Stimulated activated memory B cell treated with anti-CD40 and anti-IgM and Interleukin-4, amounts not matched to agents 10 μg/mL and 1 μg/mL and 100 μg/mL, for 72 hours (primary cell): ENCODE measurements around the gene PARP11.
A peak's percentile ranks its signal among the peaks of the same experiment; 100 is the strongest.

Source experiments
- ATAC-seq: fragments of 150-1000 bp; cut with Tn5 transposase; 2 replicates; pipeline ENCODE4 v1.10.0; 2021
- H3K27ac Mint-ChIP-seq: one replicate; pipeline ENCODE4 v1.8.0; 2022; ENCODE audit warnings: mild to moderate bottlenecking, mixed read lengths
- H3K27me3 Mint-ChIP-seq: one replicate; pipeline ENCODE4 v1.8.0; 2022; ENCODE audit warnings: mixed read lengths
- H3K36me3 Mint-ChIP-seq: one replicate; pipeline ENCODE4 v1.8.0; 2022; ENCODE audit warnings: mixed read lengths
- H3K4me1 Mint-ChIP-seq: one replicate; pipeline ENCODE4 v1.8.0; 2022; ENCODE audit warnings: mixed read lengths
- H3K4me3 Mint-ChIP-seq: one replicate; pipeline ENCODE4 v1.8.0; 2022; ENCODE audit warnings: mild to moderate bottlenecking, moderate library complexity, mixed read lengths
- H3K9me3 Mint-ChIP-seq: one replicate; pipeline ENCODE4 v1.8.0; 2022; ENCODE audit warnings: mixed read lengths

PARP11 gene, protein sequence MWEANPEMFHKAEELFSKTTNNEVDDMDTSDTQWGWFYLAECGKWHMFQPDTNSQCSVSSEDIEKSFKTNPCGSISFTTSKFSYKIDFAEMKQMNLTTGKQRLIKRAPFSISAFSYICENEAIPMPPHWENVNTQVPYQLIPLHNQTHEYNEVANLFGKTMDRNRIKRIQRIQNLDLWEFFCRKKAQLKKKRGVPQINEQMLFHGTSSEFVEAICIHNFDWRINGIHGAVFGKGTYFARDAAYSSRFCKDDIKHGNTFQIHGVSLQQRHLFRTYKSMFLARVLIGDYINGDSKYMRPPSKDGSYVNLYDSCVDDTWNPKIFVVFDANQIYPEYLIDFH

DNA sequence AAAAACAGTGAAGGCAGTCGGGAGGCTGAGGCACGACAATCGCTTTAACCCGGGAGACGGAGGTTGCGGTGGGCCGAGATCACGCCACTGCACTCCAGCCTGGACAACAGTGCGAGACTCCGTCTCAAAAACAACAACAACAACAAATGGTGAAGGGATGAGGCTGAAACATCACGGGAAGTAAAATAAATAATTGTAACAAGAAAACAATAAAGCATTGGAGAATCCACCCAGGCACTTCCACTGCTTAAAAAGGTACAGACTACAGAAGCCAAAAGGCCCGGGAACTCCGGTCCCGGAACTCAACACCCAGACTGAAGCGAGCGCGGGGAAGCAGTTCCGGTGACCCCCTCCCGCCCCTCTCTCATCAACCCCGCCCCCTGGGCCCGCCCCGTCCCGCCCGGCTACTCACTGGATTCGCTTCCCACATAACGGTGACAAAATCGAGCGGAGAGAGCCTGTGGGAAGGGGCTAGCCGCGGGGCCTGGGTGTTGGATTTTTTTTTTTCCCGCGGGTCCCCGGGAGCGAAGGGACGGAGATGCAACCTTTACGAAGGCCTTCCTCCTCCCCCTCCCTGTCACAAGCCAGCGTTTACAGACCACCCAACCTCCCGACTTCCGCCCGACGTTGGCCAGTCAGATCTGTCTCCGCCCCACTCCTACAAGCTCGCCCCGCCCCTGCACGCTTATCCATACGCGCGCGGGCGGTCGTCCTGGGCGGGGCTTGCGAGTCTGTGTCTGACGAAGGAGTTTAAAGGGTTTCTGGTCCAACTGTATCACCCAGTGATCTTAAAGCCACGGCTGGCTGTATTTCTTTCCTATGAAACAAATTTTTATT is at the start of gene PARP11:
TSS of gene PARP11 (minus strand) at position 600 of the 837 bp plus-strand sequence. CDS start at position 430, 170 bp downstream.
- peak; percentile 100 for ATAC-seq
- Mint-ChIP-seq H3K4me3 (peak within 1 kb of the TSS; percentile 98), H3K36me3 (peaks cover 13% of the 10 kb centered on the region), H3K27me3 (peaks cover 6% of the 10 kb centered on the region), H3K27ac (peak within 1 kb of the TSS; percentile 96), H3K9me3 (no peaks in the 10 kb centered on the region), H3K4me1 (peaks cover 49% of the 10 kb centered on the region)

DNA sequence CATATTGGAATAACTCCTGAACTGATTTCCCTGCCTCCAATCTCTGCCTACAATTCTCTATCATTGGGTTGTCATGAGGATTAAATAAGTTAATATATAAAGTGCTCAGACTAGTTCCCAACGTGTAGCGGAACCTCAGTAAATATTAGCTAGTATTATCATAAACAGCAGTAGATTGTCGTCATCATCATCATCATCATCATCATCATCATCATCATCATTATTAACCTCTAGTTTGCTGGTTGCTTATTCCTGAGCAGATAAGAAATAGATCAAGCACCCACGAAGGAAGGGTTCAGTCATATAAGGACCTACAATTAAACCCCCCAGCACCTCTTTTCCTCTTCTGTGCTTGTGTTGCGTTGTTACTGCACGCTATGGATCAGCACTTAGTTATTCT is 48.8 kb upstream of the PARP11 start:
- Mint-ChIP-seq H3K4me3 (no peak overlapping the region), H3K4me1 (no peaks in the 10 kb centered on the region), H3K36me3 (no peaks in the 10 kb centered on the region), H3K27ac (no peak overlapping the region), H3K27me3 (peaks cover 36% of the 10 kb centered on the region), H3K9me3 (no peaks in the 10 kb centered on the region)
- ATAC-seq = no peak

DNA sequence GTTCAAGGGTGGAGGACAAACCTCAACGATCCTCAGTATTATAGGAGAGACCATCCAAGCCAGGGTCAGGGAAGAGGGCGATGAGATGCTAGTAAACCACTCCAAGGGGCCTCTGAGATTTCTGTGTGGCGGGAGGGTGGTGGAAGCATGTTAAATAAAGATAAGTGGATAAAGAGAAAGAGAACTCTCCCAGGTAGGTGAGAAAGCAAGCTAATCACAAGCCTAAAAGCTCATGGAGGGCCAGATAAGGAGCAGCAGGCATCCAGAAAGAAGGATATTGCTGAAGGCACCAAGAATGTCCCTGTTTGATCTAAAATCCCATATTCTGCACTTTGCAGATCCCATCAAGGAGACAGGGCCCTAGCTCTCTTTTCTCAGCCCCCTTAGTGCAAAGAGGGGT is 48.3 kb upstream of the PARP11 start:
- Mint-ChIP-seq H3K27me3 (peaks cover 33% of the 10 kb centered on the region), H3K9me3 (no peaks in the 10 kb centered on the region), H3K36me3 (no peaks in the 10 kb centered on the region), H3K27ac (no peak overlapping the region), H3K4me1 (no peaks in the 10 kb centered on the region), H3K4me3 (no peak overlapping the region)
- ATAC-seq = no peak

DNA sequence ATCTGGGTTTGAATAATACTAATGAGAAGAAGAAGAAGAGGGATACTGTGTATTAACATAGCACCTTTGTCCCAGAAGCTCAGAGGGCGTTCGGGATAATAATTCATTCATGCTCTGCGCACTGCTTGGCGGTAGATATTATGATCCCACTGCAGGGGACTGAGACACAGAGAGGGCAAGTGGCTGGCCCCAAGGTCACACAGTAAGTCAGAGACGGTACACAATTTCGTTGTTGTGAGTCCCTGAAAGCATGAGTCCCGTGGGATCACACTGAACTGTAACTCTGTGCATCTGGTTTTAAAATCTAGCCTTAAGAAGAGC is 47.9 kb upstream of the PARP11 start:
- Mint-ChIP-seq H3K36me3 (no peaks in the 10 kb centered on the region), H3K4me1 (no peaks in the 10 kb centered on the region), H3K27ac (no peak overlapping the region), H3K27me3 (peaks cover 29% of the 10 kb centered on the region), H3K4me3 (no peak overlapping the region), H3K9me3 (no peaks in the 10 kb centered on the region)
- ATAC-seq = no peak

DNA sequence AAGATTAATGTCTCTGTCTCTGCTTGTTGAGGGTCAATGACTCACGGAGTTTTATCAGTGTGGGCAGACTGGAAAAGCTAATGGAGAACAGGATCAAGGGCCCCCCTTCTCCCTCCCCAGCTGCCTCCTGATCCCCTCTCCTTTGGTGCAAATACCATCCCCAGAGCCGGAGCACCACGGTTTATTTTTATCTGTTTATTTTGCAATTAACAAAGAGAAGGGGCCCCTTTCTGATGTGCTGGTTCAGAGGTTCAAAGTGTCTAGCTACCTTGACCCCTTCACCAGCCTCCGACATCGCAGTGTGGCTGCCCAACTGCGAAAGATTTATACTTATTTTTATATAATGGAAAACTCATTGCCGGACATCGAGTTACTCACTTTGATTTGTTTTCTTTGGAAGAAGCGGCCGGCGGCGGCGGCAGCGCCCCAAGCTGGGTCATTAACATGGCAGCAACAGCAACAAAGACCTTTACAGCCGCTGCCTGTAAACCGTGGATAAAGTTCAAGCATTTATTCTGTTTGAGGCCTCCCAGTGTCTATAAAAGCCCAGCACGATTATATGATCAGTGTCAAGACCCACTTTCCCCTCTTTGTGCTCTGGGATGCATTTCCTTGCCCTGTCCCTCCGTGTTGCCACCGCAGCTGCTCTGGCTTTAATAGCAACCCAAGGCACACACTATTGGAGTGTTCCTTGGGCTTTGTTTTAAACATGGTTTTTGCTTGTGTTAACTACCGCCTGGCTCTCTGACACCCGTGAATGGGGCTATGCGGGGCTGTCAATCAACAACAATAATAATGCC is 47.4 kb upstream of the PARP11 start:
- no peaks in the 10 kb centered on the region for H3K9me3 Mint-ChIP-seq
- ATAC-seq = no peak
- H3K4me1 Mint-ChIP-seq = no peaks in the 10 kb centered on the region
- H3K27me3 Mint-ChIP-seq = peaks cover 24% of the 10 kb centered on the region
- no peak overlapping the region for H3K4me3 Mint-ChIP-seq
- H3K36me3 Mint-ChIP-seq = no peaks in the 10 kb centered on the region
- no peak overlapping the region for H3K27ac Mint-ChIP-seq

DNA sequence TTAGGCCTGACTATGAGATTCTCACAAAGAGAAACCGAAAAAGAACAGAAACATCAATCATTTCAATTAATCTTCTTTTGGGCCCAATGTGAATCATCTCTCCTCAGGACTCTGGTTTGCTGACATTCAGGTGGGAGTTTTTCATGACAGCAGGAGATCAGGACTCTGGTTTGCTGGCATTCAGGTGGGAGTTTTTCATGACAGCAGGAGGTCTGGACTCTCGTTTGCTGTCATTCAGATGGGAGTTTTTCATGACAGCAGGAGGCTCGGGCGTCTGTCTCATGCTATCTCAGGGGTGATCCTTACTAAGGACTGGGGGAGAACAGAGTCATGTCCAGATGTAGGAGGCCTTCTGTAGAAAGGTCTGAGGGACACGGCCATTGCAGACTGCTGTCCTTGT is 40.1 kb upstream of the PARP11 start:
- Mint-ChIP-seq H3K36me3 (no peaks in the 10 kb centered on the region), H3K27ac (no peak overlapping the region), H3K4me3 (no peak overlapping the region), H3K4me1 (no peaks in the 10 kb centered on the region), H3K9me3 (peaks cover 14% of the 10 kb centered on the region), H3K27me3 (peaks cover under 1% of the 10 kb centered on the region)
- ATAC-seq = no peak

DNA sequence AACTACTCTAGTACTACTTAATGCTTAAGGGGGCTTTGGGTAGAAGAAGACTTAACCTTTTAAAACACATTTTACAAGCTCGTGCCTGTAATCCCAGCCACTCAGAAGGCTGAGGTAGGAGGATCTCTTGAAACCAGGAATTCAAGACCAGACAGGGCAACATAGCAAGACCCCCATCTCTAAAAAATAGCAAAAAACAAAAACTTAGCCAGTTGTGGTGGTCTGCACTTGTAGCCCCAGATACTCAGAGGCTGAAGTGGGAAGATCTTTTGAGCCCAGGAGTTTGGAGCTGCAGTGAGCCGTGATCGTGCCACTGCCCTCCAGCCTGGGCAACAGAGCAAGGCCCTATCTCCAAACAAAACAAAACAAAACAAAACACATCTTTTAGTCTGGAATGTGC is 39.7 kb upstream of the PARP11 start:
- no peak for ATAC-seq
- no peak overlapping the region for H3K27ac Mint-ChIP-seq
- H3K4me3 Mint-ChIP-seq = no peak overlapping the region
- H3K9me3 Mint-ChIP-seq = peaks cover 14% of the 10 kb centered on the region
- peaks cover 5% of the 10 kb centered on the region for H3K27me3 Mint-ChIP-seq
- H3K4me1 Mint-ChIP-seq = no peaks in the 10 kb centered on the region
- no peaks in the 10 kb centered on the region for H3K36me3 Mint-ChIP-seq

DNA sequence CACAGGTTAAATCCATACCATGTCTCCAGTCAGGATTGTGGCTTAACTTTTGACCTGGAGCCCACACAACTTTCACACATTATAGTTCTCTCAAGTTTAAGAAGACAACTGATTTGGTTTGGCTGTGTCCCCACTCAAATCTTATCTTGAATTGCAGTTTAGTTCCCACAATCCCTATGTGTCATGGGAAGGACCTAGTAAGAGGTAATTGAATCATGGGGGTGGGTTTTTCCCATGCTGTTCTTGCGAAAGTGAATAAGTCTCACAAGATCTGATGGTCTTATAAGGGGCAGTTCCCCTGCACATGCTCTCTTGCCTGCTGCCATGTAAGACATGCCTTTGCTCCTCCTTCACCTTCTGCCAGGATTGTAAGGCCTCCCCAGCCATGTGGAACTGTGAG is 38.2 kb upstream of the PARP11 start:
- no peaks in the 10 kb centered on the region for H3K4me1 Mint-ChIP-seq
- no peak for ATAC-seq

DNA sequence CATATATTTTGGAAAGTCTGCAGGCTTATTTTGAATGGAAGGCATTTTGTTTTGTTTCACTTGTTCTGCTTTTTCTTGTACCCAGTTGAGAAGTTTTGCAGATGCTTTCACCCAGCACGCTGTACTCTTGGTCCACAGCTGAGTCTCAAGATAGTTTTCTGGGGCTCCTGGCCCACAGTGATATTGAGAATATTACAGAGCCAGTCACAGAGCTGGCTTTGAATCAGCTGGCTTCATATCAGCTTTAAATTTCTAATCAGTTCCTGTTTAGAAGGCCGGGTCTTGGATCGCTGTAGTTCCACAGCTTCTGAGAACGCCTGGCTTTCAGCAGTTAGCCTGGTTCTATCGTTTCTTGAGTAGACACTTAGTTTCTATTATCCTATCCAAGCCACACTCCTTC is 32.5 kb upstream of the PARP11 start:
- H3K4me1 Mint-ChIP-seq = no peaks in the 10 kb centered on the region
- H3K9me3 Mint-ChIP-seq = peaks cover 6% of the 10 kb centered on the region
- no peaks in the 10 kb centered on the region for H3K36me3 Mint-ChIP-seq
- H3K27ac Mint-ChIP-seq = no peak overlapping the region
- H3K4me3 Mint-ChIP-seq = no peak overlapping the region
- ATAC-seq = no peak
- peaks cover 48% of the 10 kb centered on the region for H3K27me3 Mint-ChIP-seq

More for the DNA sequence above, 38.2 kb upstream of the PARP11 start:
- Mint-ChIP-seq H3K27me3 (peaks cover 15% of the 10 kb centered on the region), H3K36me3 (no peaks in the 10 kb centered on the region), H3K9me3 (peaks cover 14% of the 10 kb centered on the region), H3K4me3 (no peak overlapping the region), H3K27ac (no peak overlapping the region)

DNA sequence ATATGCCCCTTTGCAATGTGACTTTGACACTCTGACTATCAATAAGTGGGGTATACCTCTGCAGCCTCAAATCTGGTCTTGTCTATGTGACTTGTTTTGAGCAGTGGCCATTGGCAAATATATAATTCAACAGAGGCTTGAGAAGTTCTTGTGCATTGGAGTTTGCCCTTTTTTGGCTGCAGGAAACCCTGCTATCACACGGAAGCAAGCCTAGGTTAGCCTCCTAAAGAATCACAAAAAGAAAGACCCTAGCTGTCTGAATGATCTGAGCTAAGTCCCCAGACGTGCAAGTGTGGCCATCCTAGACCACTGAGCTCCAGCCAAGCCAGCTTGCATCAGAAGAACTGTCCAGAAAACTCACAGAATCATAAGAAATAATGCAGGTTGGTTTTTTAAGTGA is 31.8 kb upstream of the PARP11 start:
- Mint-ChIP-seq H3K4me1 (no peaks in the 10 kb centered on the region), H3K36me3 (no peaks in the 10 kb centered on the region), H3K27me3 (peaks cover 48% of the 10 kb centered on the region)

DNA sequence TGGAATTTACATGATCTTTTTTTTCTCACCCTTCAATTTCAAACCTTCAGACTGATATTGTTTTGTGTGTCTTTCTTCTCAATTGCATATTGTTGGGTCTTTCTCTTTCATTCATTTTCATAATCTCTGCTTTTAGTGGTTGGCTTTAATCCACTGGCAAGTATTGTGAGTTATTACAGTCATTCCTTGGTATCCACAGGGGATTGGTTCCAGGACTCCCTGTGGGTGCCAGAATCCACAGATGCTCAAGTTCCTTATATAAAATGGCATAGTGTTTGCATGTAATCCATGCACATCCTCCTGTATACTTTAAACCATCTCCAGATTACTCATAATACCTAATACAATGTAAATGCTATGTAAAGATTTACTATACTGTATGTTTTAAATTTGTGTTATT is 29.7 kb upstream of the PARP11 start:
- no peak for ATAC-seq
- no peak overlapping the region for H3K4me3 Mint-ChIP-seq
- peaks cover 6% of the 10 kb centered on the region for H3K9me3 Mint-ChIP-seq
- H3K27me3 Mint-ChIP-seq = peaks cover 44% of the 10 kb centered on the region
- H3K36me3 Mint-ChIP-seq = no peaks in the 10 kb centered on the region
- no peak overlapping the region for H3K27ac Mint-ChIP-seq
- H3K4me1 Mint-ChIP-seq = no peaks in the 10 kb centered on the region

More for the DNA sequence above, 31.8 kb upstream of the PARP11 start:
- Mint-ChIP-seq H3K4me3 (no peak overlapping the region), H3K27ac (no peak overlapping the region), H3K9me3 (peaks cover 6% of the 10 kb centered on the region)
- ATAC-seq = no peak

DNA sequence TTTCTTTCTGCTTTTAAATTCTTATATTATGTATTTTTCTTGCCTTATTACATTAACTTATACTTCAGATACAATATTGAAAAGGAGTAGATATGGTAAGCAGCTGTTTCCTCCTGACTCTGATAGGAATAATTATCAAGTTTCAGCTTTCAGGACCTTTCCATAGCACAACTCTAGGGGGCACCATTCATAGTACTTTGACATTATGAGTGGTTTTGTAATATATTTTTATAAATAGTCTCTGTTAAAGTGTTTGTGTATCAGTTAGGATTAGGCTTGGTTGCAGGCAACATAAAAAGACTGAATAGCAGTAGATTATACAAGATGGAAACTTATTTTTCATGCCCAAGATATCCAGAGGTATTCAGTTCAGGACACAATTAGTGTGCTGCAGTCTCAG is 27.9 kb upstream of the PARP11 start:
- H3K36me3 Mint-ChIP-seq = no peaks in the 10 kb centered on the region
- H3K27me3 Mint-ChIP-seq = peaks cover 30% of the 10 kb centered on the region
- no peak for ATAC-seq
- H3K27ac Mint-ChIP-seq = no peak overlapping the region
- H3K4me1 Mint-ChIP-seq = no peaks in the 10 kb centered on the region
- H3K9me3 Mint-ChIP-seq = peaks cover 6% of the 10 kb centered on the region
- no peak overlapping the region for H3K4me3 Mint-ChIP-seq

DNA sequence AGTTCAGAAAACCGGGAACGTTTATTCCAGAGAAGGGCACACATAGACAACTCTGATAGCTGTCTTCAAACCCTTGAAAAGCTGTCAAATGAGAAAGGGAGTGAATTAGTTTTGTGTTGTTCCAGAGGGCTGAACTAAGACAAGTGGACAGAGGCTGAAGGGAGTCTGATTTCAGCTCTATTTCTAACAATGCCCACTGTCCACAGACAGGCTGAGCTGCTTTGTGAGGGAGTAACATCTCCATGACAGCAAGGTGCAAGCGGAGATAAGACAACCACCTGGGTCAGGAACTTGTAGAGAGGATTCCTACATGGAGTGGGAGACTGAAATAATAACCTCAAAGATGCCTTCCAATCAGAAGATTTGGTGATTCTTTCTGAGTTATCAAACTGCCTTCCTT is 25.6 kb upstream of the PARP11 start:
- Mint-ChIP-seq H3K36me3 (no peaks in the 10 kb centered on the region), H3K9me3 (peaks cover 6% of the 10 kb centered on the region), H3K4me1 (no peaks in the 10 kb centered on the region), H3K4me3 (no peak overlapping the region), H3K27ac (no peak overlapping the region), H3K27me3 (peaks cover 11% of the 10 kb centered on the region)
- ATAC-seq = no peak

DNA sequence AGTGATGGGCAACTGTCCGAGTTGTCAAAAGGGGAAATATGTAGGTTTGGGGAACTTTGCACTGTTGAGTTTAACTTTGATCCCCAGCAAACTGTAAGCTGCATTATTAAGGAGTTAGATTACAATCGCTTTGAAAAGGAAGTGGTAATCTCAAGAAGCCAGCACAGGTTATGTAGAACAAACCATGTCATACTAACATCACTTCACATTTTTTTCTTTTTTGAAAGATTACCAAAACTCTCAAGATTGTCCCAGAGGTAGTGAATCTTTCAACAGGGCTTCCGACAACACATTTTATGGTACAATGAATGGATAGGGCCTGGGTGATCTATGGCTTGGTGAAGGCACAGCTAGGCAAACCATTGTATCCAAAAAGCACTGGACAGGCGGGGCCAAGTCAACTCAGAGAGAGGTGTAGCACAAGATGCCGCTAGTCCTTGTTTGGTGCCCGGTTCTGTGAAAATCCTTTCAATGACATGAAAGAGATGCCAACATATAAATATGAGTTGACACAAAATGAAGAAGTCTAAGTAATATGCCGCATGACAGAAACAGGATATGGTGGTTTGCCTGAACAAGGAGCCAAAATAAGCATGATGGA is 24.3 kb upstream of the PARP11 start:
- no peak overlapping the region for H3K4me3 Mint-ChIP-seq
- no peak overlapping the region for H3K27ac Mint-ChIP-seq
- no peaks in the 10 kb centered on the region for H3K9me3 Mint-ChIP-seq
- no peak for ATAC-seq
- no peaks in the 10 kb centered on the region for H3K36me3 Mint-ChIP-seq
- H3K4me1 Mint-ChIP-seq = no peaks in the 10 kb centered on the region
- no peaks in the 10 kb centered on the region for H3K27me3 Mint-ChIP-seq

DNA sequence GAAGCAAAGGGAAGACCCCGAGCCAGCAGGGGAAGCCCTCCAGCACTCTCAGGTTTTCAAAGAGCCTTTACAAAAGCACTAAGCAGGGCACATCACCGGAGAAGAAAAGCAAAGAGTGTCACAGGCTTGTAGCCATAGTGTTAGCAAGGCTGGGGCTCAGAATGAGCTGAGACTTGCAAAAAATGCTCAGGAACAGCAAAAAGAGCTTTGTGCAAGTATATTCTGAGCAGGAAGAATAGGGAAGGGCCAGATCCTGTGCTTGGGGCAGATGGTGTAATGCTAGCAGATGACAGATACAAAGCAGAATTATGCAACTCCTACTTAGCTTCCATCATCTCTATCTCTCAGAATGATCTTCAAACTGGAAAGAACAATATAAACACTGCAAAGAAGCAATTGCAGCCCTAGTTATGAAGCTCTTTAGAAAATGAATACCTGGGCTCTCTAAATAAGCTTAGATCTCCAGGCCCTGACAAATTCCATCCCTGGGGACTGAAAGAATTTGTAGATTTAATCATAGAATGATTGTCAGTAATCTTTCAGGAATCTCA is 23.7 kb upstream of the PARP11 start:
- H3K4me1 Mint-ChIP-seq = no peaks in the 10 kb centered on the region
- ATAC-seq = no peak
- H3K27ac Mint-ChIP-seq = no peak overlapping the region
- no peaks in the 10 kb centered on the region for H3K27me3 Mint-ChIP-seq
- H3K4me3 Mint-ChIP-seq = no peak overlapping the region
- no peaks in the 10 kb centered on the region for H3K36me3 Mint-ChIP-seq
- no peaks in the 10 kb centered on the region for H3K9me3 Mint-ChIP-seq
